Keratinocyte (primary cell): ENCODE results near the gene SUSD6.

ENCODE experiments used
- EZH2 ChIP-seq: IDR thresholded peaks from one replicate; pipeline ENCODE4 v1.6.1; 2012; ENCODE audit warnings: inconsistent platforms, mild to moderate bottlenecking, low read length, moderate library complexity
- TF ChIP-seq, protein P1 (sequence below), 3 experiments: IDR thresholded peaks in 1 of 3; conservative IDR thresholded peaks in 1 of 3; optimal IDR thresholded peaks in 1 of 3; 2 replicates in 2 of 3; 3 replicates in 1 of 3; pipeline versions ENCODE3 to v1.5.1; 2011; ENCODE audit warnings: low read length in 3 of 3, mild to moderate bottlenecking in 3 of 3, moderate library complexity in 2 of 3, control low read depth in 1 of 3, inconsistent platforms in 1 of 3; ENCODE audit not compliant: insufficient read depth in 2 of 3; ENCODE audit errors: extremely low read depth in 1 of 3

GRCh38 chr14:69726761-69727511 is 115.5 kb downstream of the SUSD6 start:
- TF ChIP-seq, protein P1, sequence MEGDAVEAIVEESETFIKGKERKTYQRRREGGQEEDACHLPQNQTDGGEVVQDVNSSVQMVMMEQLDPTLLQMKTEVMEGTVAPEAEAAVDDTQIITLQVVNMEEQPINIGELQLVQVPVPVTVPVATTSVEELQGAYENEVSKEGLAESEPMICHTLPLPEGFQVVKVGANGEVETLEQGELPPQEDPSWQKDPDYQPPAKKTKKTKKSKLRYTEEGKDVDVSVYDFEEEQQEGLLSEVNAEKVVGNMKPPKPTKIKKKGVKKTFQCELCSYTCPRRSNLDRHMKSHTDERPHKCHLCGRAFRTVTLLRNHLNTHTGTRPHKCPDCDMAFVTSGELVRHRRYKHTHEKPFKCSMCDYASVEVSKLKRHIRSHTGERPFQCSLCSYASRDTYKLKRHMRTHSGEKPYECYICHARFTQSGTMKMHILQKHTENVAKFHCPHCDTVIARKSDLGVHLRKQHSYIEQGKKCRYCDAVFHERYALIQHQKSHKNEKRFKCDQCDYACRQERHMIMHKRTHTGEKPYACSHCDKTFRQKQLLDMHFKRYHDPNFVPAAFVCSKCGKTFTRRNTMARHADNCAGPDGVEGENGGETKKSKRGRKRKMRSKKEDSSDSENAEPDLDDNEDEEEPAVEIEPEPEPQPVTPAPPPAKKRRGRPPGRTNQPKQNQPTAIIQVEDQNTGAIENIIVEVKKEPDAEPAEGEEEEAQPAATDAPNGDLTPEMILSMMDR (optimal IDR thresholded peaks at IDR 0.05 in 1 of 3, IDR thresholded peaks at IDR 0.05 in 1 of 3, conservative IDR thresholded peaks at IDR 0.05 in 1 of 3; ENCODE audit: extremely low read depth in 1 of 3, insufficient read depth in 2 of 3, low read length in 3 of 3): peak; percentile 86 to 99 (median 97)
- TF ChIP-seq EZH2: no peak
